ENCODE measurements around the gene SMYD2. TPM values are rescaled to one million over a fixed set of nuclear protein-coding genes. Genes with fewer than 3 reads are reported as not detected.

Gene SMYD2
- total and polyA plus RNA-seq, 2 experiments from 2014 or later, result 34.4 to 39.8 TPM

GRCh38 chr1:214290424-214291037, 9.6 kb downstream of the SMYD2 start:
- H3K27me3 ChIP-seq, result no peaks in the 10 kb centered on the region
- H3K27ac ChIP-seq, result no peak overlapping the region
- H3K4me3 ChIP-seq, result no peak overlapping the region
- WGBS (ENCODE audit: low lambda C conversion rate, missing lambda C conversion rate), result 71% methylated on average over 5 of the region's 5 CpGs
- no peak for TF ChIP-seq CTCF (IDR thresholded peaks at IDR 0.05; ENCODE audit: poor library complexity)
- no peak for TF ChIP-seq EZH2phosphoT487 (IDR thresholded peaks at IDR 0.05; ENCODE audit: low read depth, severe bottlenecking, unreplicated experiment)
- no peak for TF ChIP-seq EZH2 (IDR thresholded peaks at IDR 0.05; ENCODE audit: borderline replicate concordance)
- no peaks in the 10 kb centered on the region for H4K20me1 ChIP-seq (ENCODE audit: insufficient read depth, poor library complexity, severe bottlenecking)
- no peak for DNase-seq (ENCODE audit: low spot score)
- H3K36me3 ChIP-seq (replicated peaks; ENCODE audit: insufficient read depth, low read depth), result no peaks in the 10 kb centered on the region
- H3K9me2 ChIP-seq (replicated peaks; ENCODE audit: insufficient read depth), result no peaks in the 10 kb centered on the region
- peaks cover 14% of the 10 kb centered on the region for H3K4me1 ChIP-seq (ENCODE audit: insufficient read depth)
- H3K79me2 ChIP-seq, result peaks cover 66% of the 10 kb centered on the region
- H2AFZ ChIP-seq, result no peak overlapping the region
- H3K4me2 ChIP-seq, result peak overlapping the region; percentile 18
- no peaks in the 10 kb centered on the region for H3K9me3 ChIP-seq (ENCODE audit: low read depth)

- no peak overlapping the region for H3K27ac ChIP-seq
- no peaks in the 10 kb centered on the region for H4K20me1 ChIP-seq (ENCODE audit: insufficient read depth, poor library complexity, severe bottlenecking)
- peaks cover 14% of the 10 kb centered on the region for H3K4me1 ChIP-seq (ENCODE audit: insufficient read depth)
- TF ChIP-seq EZH2phosphoT487 (IDR thresholded peaks at IDR 0.05; ENCODE audit: low read depth, severe bottlenecking, unreplicated experiment) (no peak), EZH2 (IDR thresholded peaks at IDR 0.05; ENCODE audit: borderline replicate concordance) (no peak), CTCF (IDR thresholded peaks at IDR 0.05; ENCODE audit: poor library complexity) (no peak)
- H3K9me3 ChIP-seq (ENCODE audit: low read depth), result no peaks in the 10 kb centered on the region
- no peak overlapping the region for H3K4me2 ChIP-seq
- peaks cover 54% of the 10 kb centered on the region for H3K79me2 ChIP-seq
- H3K27me3 ChIP-seq, result no peaks in the 10 kb centered on the region
- WGBS (ENCODE audit: low lambda C conversion rate, missing lambda C conversion rate), result 74% methylated on average over 3 of the region's 3 CpGs
- H3K4me3 ChIP-seq, result no peak overlapping the region
- no peak overlapping the region for H2AFZ ChIP-seq
- H3K36me3 ChIP-seq (replicated peaks; ENCODE audit: insufficient read depth, low read depth), result no peaks in the 10 kb centered on the region
- no peaks in the 10 kb centered on the region for H3K9me2 ChIP-seq (replicated peaks; ENCODE audit: insufficient read depth)
- DNase-seq (ENCODE audit: low spot score), result no peak
These were observed 11.4 kb downstream of the SMYD2 start for GRCh38 chr1:214292322-214292721.

- no peak overlapping the region for H2AFZ ChIP-seq
- no peaks in the 10 kb centered on the region for H3K9me2 ChIP-seq (replicated peaks; ENCODE audit: insufficient read depth)
- H3K4me1 ChIP-seq (ENCODE audit: insufficient read depth), result peaks cover 8% of the 10 kb centered on the region
- H3K36me3 ChIP-seq (replicated peaks; ENCODE audit: insufficient read depth, low read depth), result no peaks in the 10 kb centered on the region
- TF ChIP-seq EZH2phosphoT487 (IDR thresholded peaks at IDR 0.05; ENCODE audit: low read depth, severe bottlenecking, unreplicated experiment) (no peak), CTCF (IDR thresholded peaks at IDR 0.05; ENCODE audit: poor library complexity) (no peak), EZH2 (IDR thresholded peaks at IDR 0.05; ENCODE audit: borderline replicate concordance) (no peak)
- H3K79me2 ChIP-seq, result peaks cover 46% of the 10 kb centered on the region
- no peak overlapping the region for H3K4me2 ChIP-seq
- no peaks in the 10 kb centered on the region for H3K27me3 ChIP-seq
- DNase-seq (ENCODE audit: low spot score), result no peak
- H3K9me3 ChIP-seq (ENCODE audit: low read depth), result no peaks in the 10 kb centered on the region
- no peak overlapping the region for H3K27ac ChIP-seq
- no peaks in the 10 kb centered on the region for H4K20me1 ChIP-seq (ENCODE audit: insufficient read depth, poor library complexity, severe bottlenecking)
- 66% methylated on average over 4 of the region's 4 CpGs for WGBS (ENCODE audit: low lambda C conversion rate, missing lambda C conversion rate)
- H3K4me3 ChIP-seq, result no peak overlapping the region
These were observed 15.0 kb downstream of the SMYD2 start for GRCh38 chr1:214295934-214296333.
